SK-N-MC (cell line): ENCODE results near the gene OR3A2.
"Not testable (repeated sequence)": the region's sequence is repeated elsewhere in the genome, so short reads cannot be mapped to it uniquely, and the experiment has no call there.

Experiments
- DNase-seq: peaks from one replicate; pipeline ENCODE4 v3.0.0-alpha.2; 2011; ENCODE audit warnings: low read depth, low spot score
- H3K27ac ChIP-seq: fragments of 200-600 bp; sonication (generic); 2 replicates; pipeline ENCODE4 v1.5.1; 2016; ENCODE audit warnings: mixed run types
- H3K36me3 ChIP-seq: fragments of 200-600 bp; sonication (generic); 2 replicates; pipeline ENCODE4 v1.6.1; 2017; ENCODE audit warnings: antibody characterized with exemption, low read length, mixed read lengths; ENCODE audit not compliant: insufficient read depth
- H3K4me3 ChIP-seq: fragments of 200-600 bp; sonication (generic); 2 replicates; pipeline ENCODE4 v1.5.1; 2016
- H3K9ac ChIP-seq: fragments of 200-600 bp; sonication (generic); 2 replicates; pipeline ENCODE4 v1.8.0; 2017; ENCODE audit warnings: mixed run types, mixed read lengths; ENCODE audit not compliant: insufficient read length
- H3K9me3 ChIP-seq: fragments of 200-600 bp; sonication (generic); 2 replicates; pipeline ENCODE4 v1.6.1; 2017; ENCODE audit warnings: low read depth, mild to moderate bottlenecking, antibody characterized with exemption, low read length, moderate library complexity, mixed read lengths
- EZH2 ChIP-seq: fragments of 200-600 bp; sonication (generic); IDR thresholded peaks from one replicate; pipeline ENCODE4 v1.6.1; 2017; ENCODE audit warnings: antibody characterized with exemption
- FOXP2 ChIP-seq: optimal IDR thresholded peaks from 2 replicates; pipeline ENCODE3; 2011; ENCODE audit warnings: mild to moderate bottlenecking, moderate library complexity; ENCODE audit not compliant: insufficient read depth; ENCODE audit errors: extremely low read length, control extremely low read depth
- POLR2AphosphoS5 ChIP-seq: IDR thresholded peaks from 2 replicates; pipeline ENCODE4 v1.6.1; 2012; ENCODE audit warnings: mild to moderate bottlenecking, low read depth, low read length, borderline replicate concordance

OR3A2 gene

GRCh38 chr17:3400055-3400454 is 13.9 kb upstream of the OR3A2 start:
- H3K36me3 ChIP-seq = no peaks in the 10 kb centered on the region
- no peak overlapping the region for H3K4me3 ChIP-seq
- DNase-seq = no peak
- H3K9ac ChIP-seq = no peak overlapping the region
- H3K27ac ChIP-seq = no peak overlapping the region
- H3K9me3 ChIP-seq = no peaks in the 10 kb centered on the region
- TF ChIP-seq FOXP2 (no peak), POLR2AphosphoS5 (no peak), EZH2 (no peak)

DNA sequence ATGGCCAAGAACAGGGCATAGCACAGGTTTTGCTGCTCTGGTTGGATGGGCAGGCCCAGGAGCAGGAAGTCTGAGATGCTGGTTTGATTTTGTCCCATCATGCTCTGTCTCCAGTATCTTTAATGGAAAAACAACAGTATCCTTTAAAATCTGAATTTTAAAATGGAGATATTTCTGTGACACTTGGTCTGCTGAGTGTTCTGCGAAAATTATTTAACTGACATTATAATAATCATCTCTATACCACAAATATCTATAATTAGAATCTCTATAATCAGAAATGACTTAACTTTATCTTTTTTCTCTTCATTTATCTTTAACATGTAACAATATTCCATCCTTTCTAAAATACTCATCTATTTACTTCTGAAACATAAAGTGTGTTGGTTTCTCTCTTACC is 12.2 kb upstream of the OR3A2 start, which contains the start of gene OR1E1:
OR1E1 (minus strand) TSS at position 101 of the 400 bp plus-strand sequence; CDS start at position 101, 0 bp downstream.
- Histone ChIP-seq H3K4me3 (no peak within 1 kb of the TSS), H3K36me3 (no peaks in the 10 kb centered on the region), H3K9me3 (no peaks in the 10 kb centered on the region)

GRCh38 chr17:3397801-3398200 is 11.7 kb upstream of the OR3A2 start:
- H3K27ac ChIP-seq, H3K36me3 ChIP-seq, H3K9me3 ChIP-seq, H3K4me3 ChIP-seq, DNase-seq, H3K9ac ChIP-seq: not testable (repeated sequence)

More for the DNA sequence above, 12.2 kb upstream of the OR3A2 start, which contains the start of gene OR1E1:
- TF ChIP-seq POLR2AphosphoS5 = no peak
- no peak for TF ChIP-seq FOXP2
- no peak for TF ChIP-seq EZH2
- no peak for DNase-seq
- H3K9ac ChIP-seq = no peak within 1 kb of the TSS
- no peak within 1 kb of the TSS for H3K27ac ChIP-seq

GRCh38 chr17:3389791-3390190 is 3.7 kb upstream of the OR3A2 start:
- Histone ChIP-seq H3K36me3 (no peaks in the 10 kb centered on the region), H3K9ac (no peak overlapping the region), H3K27ac (no peak overlapping the region), H3K4me3 (no peak overlapping the region), H3K9me3 (no peaks in the 10 kb centered on the region)
- TF ChIP-seq EZH2 (no peak), FOXP2 (no peak), POLR2AphosphoS5 (no peak)
- DNase-seq = no peak

DNA sequence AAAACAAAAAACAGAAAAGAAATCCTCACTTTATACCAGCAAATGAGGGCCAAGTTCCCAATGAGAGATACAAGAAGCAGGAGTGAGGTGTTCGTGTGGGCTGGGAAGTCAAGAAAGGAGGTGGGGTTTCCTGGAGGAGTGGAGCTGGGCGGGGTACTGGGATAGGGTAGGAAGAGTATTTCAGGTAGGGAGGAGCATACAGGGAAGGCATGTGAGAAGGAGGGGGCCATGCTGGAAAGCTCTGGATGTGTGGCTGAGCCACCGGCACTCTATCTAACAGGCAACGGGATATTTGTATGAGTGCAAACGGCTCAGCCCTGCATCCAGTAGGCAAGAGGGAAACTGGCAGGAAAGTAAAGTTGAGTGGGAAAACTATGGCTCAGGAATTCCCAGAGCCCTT is 4.2 kb downstream of the OR3A2 start:
- H3K27ac ChIP-seq = no peak overlapping the region
- no peak for DNase-seq
- H3K9me3 ChIP-seq = no peaks in the 10 kb centered on the region
- TF ChIP-seq EZH2 (no peak), POLR2AphosphoS5 (no peak), FOXP2 (no peak)
- no peak overlapping the region for H3K9ac ChIP-seq
- no peaks in the 10 kb centered on the region for H3K36me3 ChIP-seq
- no peak overlapping the region for H3K4me3 ChIP-seq

DNA sequence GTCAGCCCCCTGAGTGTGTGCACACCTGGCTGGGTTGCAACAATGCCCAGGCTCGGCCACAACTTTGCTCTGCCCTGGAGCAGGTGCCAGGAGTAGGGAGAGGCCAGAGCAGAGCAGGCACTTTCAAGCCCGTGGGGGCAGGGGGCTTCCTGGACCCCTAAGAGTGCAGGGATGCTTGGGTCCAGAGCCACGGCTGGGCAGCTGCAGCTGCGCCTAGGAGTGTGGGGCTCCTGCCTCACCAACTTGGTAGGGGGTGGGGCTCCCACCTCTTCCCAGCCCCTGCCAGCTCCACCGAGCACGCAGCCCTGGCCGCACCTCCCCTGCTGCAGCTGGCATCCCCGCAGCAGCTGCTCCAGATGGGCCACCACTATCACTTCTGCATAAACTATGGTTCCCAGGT is 7.8 kb downstream of the OR3A2 start:
- Histone ChIP-seq H3K36me3 (no peaks in the 10 kb centered on the region), H3K4me3 (no peak overlapping the region), H3K27ac (no peak overlapping the region), H3K9ac (no peak overlapping the region), H3K9me3 (no peaks in the 10 kb centered on the region)
- DNase-seq = no peak
- TF ChIP-seq POLR2AphosphoS5 (no peak), FOXP2 (no peak), EZH2 (no peak)

- not testable (repeated sequence) for H3K9me3 ChIP-seq, H3K9ac ChIP-seq, H3K4me3 ChIP-seq, H3K36me3 ChIP-seq, DNase-seq, H3K27ac ChIP-seq
Measured at GRCh38 chr17:3371167-3371566, 14.9 kb downstream of the OR3A2 start.

- not testable (repeated sequence) for DNase-seq, H3K9ac ChIP-seq, H3K9me3 ChIP-seq, H3K36me3 ChIP-seq, H3K27ac ChIP-seq, H3K4me3 ChIP-seq
Measured at GRCh38 chr17:3342782-3343181, 43.3 kb downstream of the OR3A2 start.

- no peaks in the 10 kb centered on the region for H3K9me3 ChIP-seq
- no peak overlapping the region for H3K9ac ChIP-seq
- no peak overlapping the region for H3K4me3 ChIP-seq
- no peak overlapping the region for H3K27ac ChIP-seq
- no peak for DNase-seq
- H3K36me3 ChIP-seq = no peaks in the 10 kb centered on the region
- TF ChIP-seq EZH2 (no peak), FOXP2 (no peak), POLR2AphosphoS5 (no peak)
Measured at GRCh38 chr17:3335876-3336275, 50.2 kb downstream of the OR3A2 start.

DNA sequence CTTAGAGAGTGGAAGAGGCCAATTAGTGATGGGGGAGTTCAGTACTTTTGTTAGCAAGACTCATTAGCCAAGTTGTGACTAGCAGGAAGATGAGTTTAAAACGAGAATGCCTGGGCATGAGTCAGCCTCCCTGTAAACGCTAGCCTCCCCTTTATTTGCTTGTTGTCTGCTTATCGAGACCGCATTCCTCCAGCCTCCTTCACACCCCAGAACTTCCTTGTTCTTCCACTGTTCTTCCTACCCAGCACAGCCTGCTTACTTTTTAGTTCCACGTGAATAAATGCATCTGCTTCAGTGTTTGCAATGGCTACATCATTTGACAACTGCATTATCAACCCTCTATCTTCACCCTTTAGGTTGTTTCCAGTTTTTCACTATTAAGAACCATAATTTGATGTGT is 67.8 kb downstream of the OR3A2 start:
- DNase-seq = no peak
- Histone ChIP-seq H3K4me3 (no peak overlapping the region), H3K9me3 (no peaks in the 10 kb centered on the region), H3K27ac (no peak overlapping the region), H3K9ac (no peak overlapping the region), H3K36me3 (no peaks in the 10 kb centered on the region)
- no peak for TF ChIP-seq FOXP2
- TF ChIP-seq EZH2 = no peak
- no peak for TF ChIP-seq POLR2AphosphoS5
